ELF-1 (cell line): ENCODE data around the gene DOLPP1.

ENCODE experiments used
- DNase-seq: peaks from one replicate; pipeline ENCODE4 v3.0.0-alpha.2; 2016; ENCODE audit warnings: low read depth, low spot score

The DOLPP1 gene

GRCh38 chr9:129094387-129095169 lies 13.7 kb downstream of the DOLPP1 start:
- DNase-seq = no peak

- no peak for DNase-seq
These were observed 14.3 kb downstream of the DOLPP1 start for GRCh38 chr9:129095170-129095667.

- no peak for DNase-seq
These were observed 15.0 kb downstream of the DOLPP1 start for GRCh38 chr9:129095908-129096307.

GRCh38 chr9:129097671-129098306 lies 16.9 kb downstream of the DOLPP1 start:
- DNase-seq = no peak

- DNase-seq = no peak
These were observed 17.4 kb downstream of the DOLPP1 start for GRCh38 chr9:129098328-129098727.

- DNase-seq = peak; percentile 49
These were observed 19.7 kb downstream of the DOLPP1 start for GRCh38 chr9:129100383-129101169.

GRCh38 chr9:129101279-129101678 lies 20.4 kb downstream of the DOLPP1 start:
- no peak for DNase-seq

- DNase-seq = no peak
These were observed 21.2 kb downstream of the DOLPP1 start for GRCh38 chr9:129102095-129102525.

- peak; percentile 79 for DNase-seq
These were observed 22.1 kb downstream of the DOLPP1 start for GRCh38 chr9:129102791-129103594.

GRCh38 chr9:129103595-129103965 lies 22.7 kb downstream of the DOLPP1 start:
- DNase-seq = no peak

GRCh38 chr9:129104051-129104450 lies 23.1 kb downstream of the DOLPP1 start:
- DNase-seq = no peak

GRCh38 chr9:129105857-129106694 lies 25.2 kb downstream of the DOLPP1 start:
- no peak for DNase-seq

- DNase-seq = no peak
These were observed 26.7 kb downstream of the DOLPP1 start for GRCh38 chr9:129107651-129108050.

- no peak for DNase-seq
These were observed 27.3 kb downstream of the DOLPP1 start for GRCh38 chr9:129108083-129108804.

GRCh38 chr9:129108805-129109536 lies 28.1 kb downstream of the DOLPP1 start:
- DNase-seq = no peak

GRCh38 chr9:129109537-129109903 lies 28.6 kb downstream of the DOLPP1 start:
- peak; percentile 42 for DNase-seq

- no peak for DNase-seq
These were observed 29.2 kb downstream of the DOLPP1 start for GRCh38 chr9:129109952-129110739.
